ENCODE measurements around the gene TGFBR3.
"Not testable (repeated sequence)": the region's sequence is repeated elsewhere in the genome, so short reads cannot be mapped to it uniquely, and the experiment has no call there.

Gene TGFBR3

DNA sequence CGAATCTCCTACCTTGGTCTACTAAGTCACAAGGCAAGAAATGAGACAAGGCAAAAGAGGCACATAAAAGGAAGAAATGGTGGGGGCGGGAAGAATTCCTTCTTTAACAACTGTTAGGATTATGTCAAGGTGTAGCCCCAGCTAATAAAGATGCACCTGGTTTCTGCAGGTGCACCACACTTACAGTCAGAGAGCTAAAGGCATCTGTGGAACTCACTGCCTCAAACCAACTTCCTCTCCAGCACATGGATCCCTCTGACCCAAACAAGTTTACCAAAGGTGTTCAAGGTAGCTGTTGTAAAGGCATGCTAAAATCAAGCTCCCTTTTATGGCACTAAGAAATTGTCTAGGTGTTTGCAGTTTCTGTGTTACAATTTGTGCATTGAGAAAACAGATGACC, 38.1 kb downstream of the TGFBR3 start:
- no peak for DNase-seq (ENCODE audit: low read depth in 2 of 2)

DNA sequence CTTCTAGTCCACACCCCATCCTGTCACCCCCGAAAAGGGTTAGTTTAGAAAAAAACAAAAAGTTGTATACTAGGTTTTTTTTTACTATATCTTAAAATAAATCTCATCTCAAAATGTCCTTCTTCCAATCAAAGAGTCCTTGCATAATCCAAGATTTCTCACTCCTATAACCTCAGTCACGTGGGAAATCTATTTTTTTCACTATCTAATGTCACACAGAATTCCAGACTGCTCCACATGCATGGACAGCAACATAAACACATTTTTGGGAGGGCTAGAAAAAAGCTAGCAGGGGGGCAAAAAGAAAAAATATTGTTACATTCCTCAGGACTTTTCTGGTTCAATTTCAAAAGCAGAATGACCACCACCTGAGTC, 39.3 kb downstream of the TGFBR3 start:
- DNase-seq (ENCODE audit: low read depth in 2 of 2), result no peak

DNA sequence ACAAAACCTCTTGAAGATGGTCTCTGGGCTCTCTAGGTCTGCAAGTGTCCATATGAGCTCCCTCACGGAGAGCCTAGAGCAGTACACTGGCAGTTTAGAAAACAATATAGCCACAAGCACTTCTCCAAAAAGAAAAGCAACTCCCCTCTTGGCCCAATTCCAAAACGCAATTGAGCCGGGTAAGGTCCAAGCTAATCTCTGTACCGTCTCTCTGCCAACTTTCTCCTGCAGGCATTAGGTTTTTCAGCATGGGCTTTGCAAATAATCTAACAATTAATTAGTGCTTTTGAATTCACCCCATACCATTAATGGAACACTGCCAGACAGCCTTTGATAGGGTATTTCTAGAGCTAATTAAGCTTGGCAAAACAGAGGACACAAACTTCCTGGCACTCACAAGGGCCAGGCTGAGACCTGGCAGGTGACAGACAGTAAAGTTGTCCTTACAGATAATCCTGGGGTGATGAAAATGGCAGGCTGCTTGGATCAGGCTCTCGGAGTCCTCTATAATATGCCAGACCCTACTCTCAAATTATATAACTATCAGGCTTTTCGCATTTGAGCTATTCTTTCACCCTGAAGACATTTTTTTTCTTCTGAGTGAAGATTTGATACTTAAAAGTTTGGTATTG, 39.8 kb downstream of the TGFBR3 start:
- DNase-seq (ENCODE audit: low read depth in 2 of 2), result no peak

DNA sequence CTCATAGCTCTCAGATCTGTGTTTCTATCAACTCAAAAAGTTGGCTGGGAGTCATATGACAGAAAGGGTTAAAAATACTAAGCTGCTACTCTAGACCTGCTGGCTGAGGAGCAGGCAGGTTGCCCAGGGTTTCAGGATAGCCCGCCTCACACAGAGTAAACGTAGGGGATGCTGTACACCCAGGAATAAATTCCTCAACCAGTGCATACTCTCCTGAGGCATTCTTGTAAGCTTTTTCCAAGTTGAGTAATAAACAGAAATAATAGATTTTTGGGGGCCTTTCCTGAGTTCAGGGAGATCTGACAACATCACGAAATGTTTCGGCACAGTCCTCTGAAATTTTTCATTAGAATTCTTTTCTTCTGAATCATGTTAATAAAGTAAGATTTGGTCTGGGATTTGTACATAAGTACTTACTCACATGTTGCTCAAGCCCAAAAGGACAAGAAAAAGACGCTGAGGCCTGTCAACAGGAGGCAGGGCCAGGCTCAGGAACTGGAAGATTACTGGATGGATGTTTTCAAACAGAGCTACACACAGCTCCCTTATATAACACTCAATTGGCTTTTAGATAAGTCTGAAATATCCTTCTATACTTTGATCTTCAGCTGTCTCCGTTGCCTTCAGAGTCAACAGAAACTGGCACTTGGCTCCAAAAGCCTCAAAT, 41.0 kb downstream of the TGFBR3 start:
- DNase-seq (ENCODE audit: low read depth in 2 of 2), result no peak

DNA sequence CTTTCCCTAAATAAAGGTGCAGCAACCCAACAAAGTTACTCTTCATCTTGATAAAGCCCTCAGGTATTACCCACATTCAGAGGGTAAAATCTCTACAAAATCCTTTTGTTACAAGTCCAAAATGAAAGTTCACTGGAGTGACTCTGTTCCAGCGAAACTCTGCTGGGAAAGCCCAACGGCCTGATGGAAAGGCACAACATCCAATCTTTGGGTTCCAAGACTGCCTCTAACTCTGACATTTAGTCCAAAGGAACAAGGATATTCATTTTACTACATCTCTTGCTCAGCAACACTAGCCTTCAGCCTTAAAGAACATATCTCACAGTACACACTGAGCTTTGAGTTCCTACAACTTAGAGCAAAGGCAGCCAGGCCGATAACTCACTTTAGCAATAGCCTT, 42.1 kb downstream of the TGFBR3 start:
- no peak for DNase-seq (ENCODE audit: low read depth in 2 of 2)

DNA sequence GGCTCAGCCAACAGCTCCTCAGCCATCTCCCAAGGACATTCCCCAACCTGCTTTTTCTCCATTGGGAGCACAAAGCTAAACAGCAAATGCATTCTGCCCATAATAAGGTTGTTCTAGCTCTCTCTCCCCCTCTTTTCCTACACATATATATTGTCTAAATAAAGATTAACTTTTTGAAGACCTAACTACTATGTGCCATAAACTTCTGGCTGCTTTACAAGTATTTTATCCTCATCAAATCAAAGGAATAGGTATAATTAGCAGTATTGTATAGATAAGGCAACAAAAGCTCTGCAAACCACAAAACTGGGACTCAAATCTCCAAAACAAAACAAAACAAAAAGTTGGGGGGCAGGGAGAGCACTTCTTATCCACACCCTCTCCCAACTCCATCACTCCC, 43.4 kb downstream of the TGFBR3 start:
- DNase-seq (ENCODE audit: low read depth in 2 of 2), result no peak

DNA sequence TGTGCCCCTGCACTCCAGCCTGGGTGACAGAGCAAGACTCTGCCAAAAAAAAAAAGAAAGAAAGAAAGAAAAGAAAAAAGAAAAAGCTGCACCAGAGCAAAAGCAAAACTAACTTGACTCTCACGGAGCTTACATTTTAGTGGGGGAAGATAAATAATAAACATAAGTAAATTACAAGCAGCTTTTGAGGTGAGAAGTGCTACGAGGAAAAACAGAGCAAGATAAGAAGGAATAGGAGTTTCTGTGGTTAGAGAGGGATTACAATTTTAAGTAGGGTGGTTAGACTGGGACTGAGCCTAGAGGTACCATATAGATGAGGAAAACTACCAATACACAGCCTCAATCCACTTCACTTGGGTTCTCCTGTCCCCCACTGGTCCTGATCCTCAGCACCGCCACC, 43.9 kb downstream of the TGFBR3 start:
- no peak for DNase-seq (ENCODE audit: low read depth in 2 of 2)

DNA sequence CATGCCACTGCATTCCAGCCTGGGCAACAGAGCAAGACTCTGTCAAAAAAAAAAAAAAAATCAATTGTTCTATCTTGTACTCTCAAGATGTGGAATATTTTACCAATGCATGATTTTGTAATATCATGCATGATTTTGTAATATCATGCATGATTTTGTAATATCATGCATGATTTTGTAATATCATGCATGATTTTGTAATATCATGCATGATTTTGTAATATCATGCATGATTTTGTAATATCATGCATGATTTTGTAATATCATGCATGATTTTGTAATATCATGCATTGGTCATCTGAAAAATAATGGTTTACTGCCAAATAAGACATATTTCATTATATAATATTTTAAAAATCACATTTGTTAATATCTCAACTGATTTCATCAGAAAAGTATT, 45.7 kb downstream of the TGFBR3 start:
- DNase-seq (ENCODE audit: low read depth in 2 of 2), result not testable (repeated sequence)

DNA sequence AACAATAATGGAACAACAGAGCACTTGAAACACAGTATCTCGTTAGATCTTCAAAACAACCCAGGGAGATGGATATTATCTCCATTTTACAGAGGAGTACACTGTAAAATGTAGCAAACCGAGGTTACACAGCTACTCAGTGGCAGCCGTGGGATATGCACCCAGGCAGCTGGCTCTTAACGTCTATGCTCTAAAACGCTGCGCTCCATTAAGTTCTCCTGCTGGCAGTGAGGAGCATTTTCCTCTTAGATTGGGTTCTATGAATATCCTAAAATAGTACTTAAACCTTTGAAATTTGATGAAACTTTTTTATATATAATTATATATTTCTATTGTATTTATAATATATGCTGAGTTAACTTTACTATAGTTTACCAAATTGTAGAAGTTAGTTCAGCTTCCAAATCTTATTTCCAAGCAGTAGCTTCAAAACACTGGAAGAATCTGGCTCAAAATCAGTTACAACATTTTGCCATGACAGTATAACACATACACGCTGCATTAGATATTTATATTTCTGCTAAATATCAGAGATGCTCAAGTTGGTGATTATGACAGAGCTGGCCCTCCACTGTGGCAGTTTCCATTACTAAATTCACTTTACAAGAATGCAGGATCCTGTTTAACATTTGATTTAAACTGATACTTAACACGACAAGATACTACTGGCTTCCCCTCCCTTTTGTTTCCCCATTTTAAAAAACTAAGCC, 49.5 kb downstream of the TGFBR3 start:
- no peak for DNase-seq (ENCODE audit: low read depth in 2 of 2)

DNA sequence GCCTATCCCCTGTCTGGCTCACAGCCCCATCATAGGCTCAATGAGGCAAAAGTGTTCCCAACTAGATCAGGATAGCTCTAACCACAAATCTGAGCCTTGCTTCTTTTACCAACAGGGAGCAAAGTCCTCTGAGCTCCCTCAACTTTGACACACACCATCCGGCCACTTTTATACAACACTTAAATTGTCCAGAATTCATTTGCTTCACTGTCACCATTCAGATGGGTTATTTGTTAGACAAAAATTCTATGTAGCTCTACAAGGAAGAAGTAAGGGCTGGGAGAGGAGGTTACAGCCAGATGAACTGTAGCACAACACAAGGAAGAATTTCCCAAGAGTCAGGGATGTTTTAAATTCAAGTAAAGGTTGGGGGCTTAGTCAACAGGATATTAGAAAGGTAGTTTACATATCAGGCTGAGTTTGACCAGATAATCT, 50.8 kb downstream of the TGFBR3 start:
- no peak for DNase-seq (ENCODE audit: low read depth in 2 of 2)

DNA sequence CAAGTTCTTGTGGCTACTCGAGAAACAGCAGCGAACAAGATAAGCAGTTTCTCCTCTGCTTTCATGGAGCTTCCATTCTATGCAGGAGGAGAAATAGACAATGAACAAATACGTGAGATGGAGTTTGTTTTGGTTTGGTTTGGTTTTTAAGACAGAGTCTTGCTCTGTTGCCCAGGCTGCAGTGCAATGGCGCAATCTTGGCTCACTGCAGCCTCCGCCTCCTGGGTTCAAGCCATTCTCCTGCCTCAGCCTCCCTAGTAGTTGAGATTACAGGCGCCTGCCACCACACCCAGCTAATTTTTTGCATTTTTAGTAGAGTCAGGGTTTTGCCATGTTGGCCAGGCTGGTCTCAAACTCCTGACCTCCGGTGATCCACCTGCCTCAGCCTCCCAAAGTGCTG, 51.4 kb downstream of the TGFBR3 start:
- DNase-seq (ENCODE audit: low read depth in 2 of 2), result not testable (repeated sequence)

DNA sequence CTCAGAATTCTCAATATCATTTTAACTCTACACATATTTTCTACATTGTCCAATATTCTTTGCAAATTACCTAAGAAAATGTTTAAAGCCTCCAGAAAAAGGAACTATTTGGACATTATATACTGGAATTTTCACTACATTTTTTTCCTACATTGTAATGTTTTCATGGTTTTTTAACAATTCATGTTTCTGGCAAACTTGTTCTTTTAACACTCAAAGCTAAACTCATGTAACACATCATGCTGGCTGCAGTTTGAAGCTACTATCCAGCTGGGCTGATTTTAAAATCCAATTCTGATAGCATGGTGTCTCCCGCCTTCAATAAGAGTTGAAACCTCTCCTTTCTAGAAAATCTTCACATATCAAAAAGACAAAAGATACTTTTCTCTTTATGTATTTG, 52.0 kb downstream of the TGFBR3 start:
- no peak for DNase-seq (ENCODE audit: low read depth in 2 of 2)

DNA sequence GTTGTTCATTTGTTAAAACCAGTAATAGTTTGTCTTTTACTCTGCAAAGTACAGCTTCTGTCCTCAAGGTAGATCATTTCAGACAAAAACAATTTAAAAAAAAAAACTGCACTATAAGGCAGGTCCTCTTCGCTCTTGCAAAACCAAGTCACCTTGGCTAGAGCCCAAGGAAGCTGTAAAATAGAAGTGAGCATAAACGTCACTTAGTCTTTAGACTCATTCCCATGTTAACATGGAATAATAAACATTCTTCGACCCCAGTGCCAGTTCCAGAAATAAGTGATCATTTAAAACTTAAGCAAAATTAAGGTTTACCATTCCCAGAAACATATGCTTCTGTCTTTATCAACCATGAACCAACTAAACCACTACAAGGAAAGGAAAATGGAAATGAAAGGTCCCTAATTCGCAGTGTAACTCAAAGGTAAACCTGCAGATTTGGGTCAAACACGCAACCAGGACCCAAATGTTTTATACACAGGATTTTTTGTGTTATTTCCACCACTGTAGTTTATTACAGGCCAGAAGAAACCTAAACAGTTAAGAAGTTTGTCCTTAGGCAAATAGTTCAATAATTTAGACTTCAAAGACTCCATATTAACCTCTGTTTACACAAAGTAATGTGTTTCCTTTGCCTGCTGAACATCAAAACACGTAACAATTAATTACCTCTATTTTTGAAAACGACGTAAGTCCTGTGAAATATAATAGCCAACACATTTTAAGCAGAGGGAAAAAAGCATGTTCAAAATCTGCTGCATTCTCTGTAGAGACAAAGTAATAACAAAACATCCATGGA, 54.6 kb downstream of the TGFBR3 start:
- no peak for DNase-seq (ENCODE audit: low read depth in 2 of 2)

DNA sequence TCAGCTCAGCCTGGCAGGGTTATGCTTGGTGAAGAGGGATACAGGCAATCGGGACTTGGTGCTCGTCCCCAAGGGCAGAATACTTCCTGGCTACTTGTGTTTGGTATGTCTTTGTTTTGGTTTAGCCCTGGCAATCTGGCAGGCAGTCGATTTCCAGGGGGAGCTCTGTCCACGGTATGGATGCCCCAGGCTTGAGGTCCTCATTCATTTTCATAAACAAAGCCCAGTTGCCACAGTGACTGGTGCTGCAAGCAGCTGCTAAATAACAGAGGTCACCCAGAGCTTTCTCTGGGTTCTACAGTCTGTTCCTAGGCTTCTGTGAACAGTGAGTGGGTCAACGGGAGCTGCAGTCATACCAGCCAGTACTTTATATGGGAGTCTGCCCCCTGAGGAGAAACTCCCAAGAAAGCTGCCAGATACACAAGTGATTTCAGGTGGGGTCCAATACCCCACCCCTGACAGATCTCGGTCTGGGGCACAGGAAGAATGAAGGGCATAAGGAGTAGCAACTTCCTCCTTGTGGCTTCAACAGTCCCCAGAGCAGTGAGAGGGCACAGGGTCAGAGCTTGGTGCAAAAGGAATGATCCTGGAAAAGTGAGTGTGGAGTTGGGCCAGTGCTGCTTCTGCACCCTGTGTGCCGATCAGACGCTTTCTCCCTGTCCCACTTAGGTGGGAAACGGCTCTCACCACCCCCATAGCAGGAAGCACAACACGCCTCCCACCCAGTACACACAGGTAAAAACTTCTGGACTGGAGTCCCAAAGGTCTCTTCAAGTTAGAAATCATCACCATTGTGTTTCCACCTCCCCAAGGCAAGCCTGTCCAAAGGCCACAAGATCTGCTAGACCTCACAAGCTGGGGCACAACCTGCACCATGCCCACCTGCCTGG, 55.5 kb downstream of the TGFBR3 start:
- DNase-seq (ENCODE audit: low read depth in 2 of 2), result no peak

DNA sequence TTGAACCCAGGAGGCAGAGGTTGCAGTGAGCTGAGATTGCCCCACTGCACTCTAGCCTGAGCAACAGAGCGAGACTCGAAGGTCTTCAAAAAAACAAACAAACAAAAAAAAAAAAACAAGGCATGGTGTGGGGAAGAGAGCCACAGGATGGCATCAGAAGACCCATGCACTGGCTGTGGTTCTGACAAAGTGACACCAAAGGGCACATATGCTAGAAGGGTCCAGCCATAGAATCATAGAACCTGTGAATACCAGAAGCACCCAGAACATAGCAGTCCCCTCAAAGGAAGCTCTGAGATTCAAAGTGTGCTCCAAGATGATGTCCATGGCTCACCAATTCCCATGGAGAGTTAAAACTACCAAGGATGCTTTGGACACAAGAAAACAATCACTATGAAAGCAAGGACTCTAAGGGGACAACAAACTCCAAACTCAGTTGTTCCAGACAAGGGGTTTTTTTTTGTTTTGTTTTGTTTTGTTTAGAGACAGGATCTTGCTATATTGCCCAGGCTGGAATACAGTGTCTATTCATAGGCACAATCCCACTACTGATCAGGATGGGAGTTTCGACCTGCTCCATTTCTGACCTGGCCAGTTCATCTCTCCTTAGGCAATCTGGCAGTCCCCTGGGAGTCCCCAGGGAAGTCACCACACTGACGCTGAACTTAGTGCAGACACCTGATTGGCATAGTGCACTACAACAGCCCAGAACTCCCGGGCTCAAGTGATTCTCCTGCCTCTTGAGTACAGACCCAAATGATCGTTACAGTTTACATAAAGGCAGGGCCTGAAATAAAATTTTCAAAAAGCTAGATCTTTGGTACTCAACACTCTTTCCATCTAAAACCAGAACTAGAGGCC, 56.4 kb downstream of the TGFBR3 start:
- DNase-seq (ENCODE audit: low read depth in 2 of 2), result no peak

DNA sequence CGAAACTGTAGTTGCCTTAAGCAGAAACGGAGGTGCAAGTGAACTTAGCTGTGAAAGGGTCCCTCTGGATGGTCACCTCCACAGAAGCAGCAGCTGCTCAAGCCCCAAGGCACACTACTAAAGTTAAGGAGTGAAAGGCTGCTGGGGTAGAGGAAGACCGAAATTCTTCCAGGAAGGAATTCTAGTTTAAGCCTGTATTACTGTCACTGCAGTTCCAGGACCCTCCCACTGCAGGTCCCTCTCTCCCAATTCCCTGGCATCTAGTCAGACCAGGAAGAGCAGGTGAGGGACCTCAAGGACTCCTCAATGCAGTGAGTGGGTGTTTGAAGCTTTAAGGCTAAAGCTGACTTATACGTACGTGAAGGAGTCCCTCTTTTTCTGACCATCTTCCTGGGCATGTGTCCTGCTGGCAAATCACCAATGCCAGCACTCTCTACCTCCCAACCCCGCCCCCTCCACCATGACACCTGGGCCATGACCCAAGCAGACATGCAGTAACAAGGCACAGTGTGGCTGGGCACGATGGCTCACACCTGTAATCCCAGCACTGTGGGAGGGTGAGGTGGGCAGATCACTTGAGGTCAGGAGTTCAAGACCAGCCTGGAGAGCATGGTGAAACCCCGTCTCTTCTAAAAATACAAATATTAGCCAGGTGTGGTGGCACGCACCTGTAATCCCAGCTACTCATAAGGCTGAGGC, 57.2 kb downstream of the TGFBR3 start:
- no peak for DNase-seq (ENCODE audit: low read depth in 2 of 2)

DNA sequence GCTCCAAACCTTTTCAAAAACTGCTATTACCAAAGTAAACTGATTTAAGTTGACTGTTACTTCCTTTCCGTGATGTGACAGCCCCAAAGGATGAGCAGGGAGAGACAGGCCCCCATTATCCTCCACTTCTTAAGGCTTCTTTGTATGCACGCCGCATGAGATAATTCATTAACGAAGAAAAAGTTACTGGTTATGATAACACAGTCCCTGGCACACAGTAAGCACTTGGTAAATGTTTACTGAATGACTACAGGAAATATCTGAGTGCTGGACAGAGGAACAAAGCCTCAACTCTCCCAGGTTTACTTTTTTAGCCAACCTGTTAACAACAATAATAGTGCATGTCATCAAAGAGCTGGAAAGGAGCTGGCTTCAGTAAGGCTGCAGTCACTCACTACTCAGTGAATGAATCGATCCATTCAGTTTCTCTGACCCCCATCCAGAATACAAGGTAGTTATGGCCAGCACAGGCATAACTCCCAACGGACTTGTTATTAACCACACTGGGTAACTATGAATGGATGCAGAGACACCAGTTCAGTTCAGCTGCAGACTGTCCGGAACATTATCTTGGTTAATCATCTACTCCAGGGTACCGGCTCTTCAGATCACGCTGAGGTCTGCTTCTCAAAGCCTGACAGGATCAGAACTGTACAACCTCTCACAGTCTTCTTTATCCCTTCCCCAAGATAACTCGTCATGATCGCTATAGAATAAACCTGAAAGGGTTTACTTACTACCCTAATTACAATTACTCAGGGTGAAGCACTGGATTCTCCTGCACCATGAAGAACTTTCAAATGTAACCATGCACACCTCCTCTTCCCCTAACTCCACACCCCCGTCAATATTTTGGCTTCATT, 58.3 kb downstream of the TGFBR3 start:
- DNase-seq (ENCODE audit: low read depth in 2 of 2), result no peak

DNA sequence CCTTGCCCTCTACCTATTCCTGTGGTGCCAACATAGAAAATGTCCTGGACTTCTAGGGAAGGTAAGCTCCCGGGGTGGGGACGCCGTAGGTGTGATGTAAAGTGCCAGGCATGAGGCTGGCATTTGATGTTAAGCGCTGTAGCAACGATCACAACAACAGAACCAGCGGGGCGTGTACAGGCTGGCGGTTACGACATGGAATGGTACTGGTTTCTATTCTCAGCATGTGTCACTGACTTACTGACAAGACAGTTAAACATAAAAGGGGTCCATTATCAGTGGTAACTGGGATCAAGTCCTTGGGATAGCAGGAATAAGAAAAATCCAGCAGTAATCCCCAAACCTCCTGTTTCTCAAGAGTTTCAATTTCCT, 58.9 kb downstream of the TGFBR3 start:
- no peak for DNase-seq (ENCODE audit: low read depth in 2 of 2)

DNA sequence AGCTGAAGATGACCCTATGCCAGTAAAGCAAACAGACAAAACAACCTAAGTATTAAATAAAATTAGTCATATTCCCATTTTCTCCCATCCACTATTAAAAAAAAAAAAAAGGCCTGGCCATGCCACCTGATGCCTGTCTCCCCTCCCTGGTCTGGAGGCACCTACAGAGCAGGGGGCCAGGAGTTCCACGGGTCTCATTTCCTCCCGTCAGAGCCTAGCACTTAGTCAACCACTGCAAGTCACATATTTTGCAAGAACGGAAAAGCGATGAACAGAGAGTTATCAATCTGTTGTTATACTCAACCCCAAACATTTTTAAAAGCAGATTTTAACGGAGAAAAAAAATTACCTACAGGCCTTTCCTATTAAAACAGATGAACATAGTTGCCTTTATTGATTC, 59.3 kb downstream of the TGFBR3 start:
- DNase-seq (ENCODE audit: low read depth in 2 of 2), result no peak
